Endodermal cell (in vitro differentiated cells): Measurements from ENCODE around the gene SFRP5. TPM values are rescaled to one million over a fixed set of nuclear protein-coding genes. Genes with fewer than 3 reads are reported as not detected.
A peak's percentile ranks its signal among the peaks of the same experiment; 100 is the strongest.

Experiments used
- DNase-seq: peaks from one replicate; pipeline ENCODE4 v3.0.0-alpha.2; 2017
- H3K27ac ChIP-seq: 2 replicates; pipeline ENCODE4 v1.5.1; 2013; ENCODE audit warnings: mild to moderate bottlenecking, low read depth, low read length, moderate library complexity
- H3K27me3 ChIP-seq: 2 replicates; pipeline ENCODE4 v1.6.1; 2013; ENCODE audit warnings: mild to moderate bottlenecking, low read length, moderate library complexity; ENCODE audit not compliant: insufficient read depth, control insufficient read depth, poor library complexity, severe bottlenecking
- H3K36me3 ChIP-seq: 2 replicates; pipeline ENCODE4 v1.7.0; 2013; ENCODE audit warnings: mild to moderate bottlenecking, low read length, moderate library complexity; ENCODE audit not compliant: control insufficient read depth, insufficient read depth
- H3K4me1 ChIP-seq: one replicate; pipeline ENCODE4 v1.7.0; 2013; ENCODE audit warnings: low read length; ENCODE audit not compliant: control insufficient read depth, insufficient read depth
- H3K4me3 ChIP-seq: 2 replicates; pipeline ENCODE4 v1.5.1; 2013; ENCODE audit warnings: mild to moderate bottlenecking, low read length, moderate library complexity
- H3K9ac ChIP-seq: 2 replicates; pipeline ENCODE4 v1.6.1; 2013; ENCODE audit warnings: mild to moderate bottlenecking, low read length, moderate library complexity; ENCODE audit not compliant: poor library complexity, severe bottlenecking; ENCODE audit errors: extremely low read depth
- H3K9me3 ChIP-seq: 2 replicates; pipeline ENCODE4 v1.6.1; 2013; ENCODE audit warnings: mild to moderate bottlenecking, low read length, moderate library complexity; ENCODE audit not compliant: control insufficient read depth
- H3K27ac Mint-ChIP-seq: 2 replicates; pipeline ENCODE4 v1.8.0; 2020; ENCODE audit warnings: mixed read lengths
- H3K27me3 Mint-ChIP-seq: 2 replicates; pipeline ENCODE4 v1.8.0; 2021; ENCODE audit warnings: mild to moderate bottlenecking, mixed read lengths; ENCODE audit not compliant: insufficient read depth
- H3K36me3 Mint-ChIP-seq: 2 replicates; pipeline ENCODE4 v1.8.0; 2020; ENCODE audit warnings: low read depth, mixed read lengths
- H3K4me1 Mint-ChIP-seq: 2 replicates; pipeline ENCODE4 v1.8.0; 2020; ENCODE audit warnings: mixed read lengths
- H3K4me3 Mint-ChIP-seq: 2 replicates; pipeline ENCODE4 v1.8.0; 2020; ENCODE audit warnings: mild to moderate bottlenecking, moderate library complexity, mixed read lengths
- H3K9me3 Mint-ChIP-seq: 2 replicates; pipeline ENCODE4 v1.8.0; 2020; ENCODE audit warnings: mild to moderate bottlenecking, mixed read lengths
- WGBS, 2 experiments: methylation state at CpG; one replicate each; pipeline versions ENCODE4 v1.1.5 to v1.1.7; 2013; ENCODE audit warnings: missing lambda C conversion rate in 2 of 2, mixed read lengths in 1 of 2; ENCODE audit not compliant: insufficient coverage in 1 of 2, insufficient read length in 1 of 2; 5-methylcytosine and 5-hydroxymethylcytosine counted together
- total RNA-seq, 2 donors: library from RNA; stranded (reverse); fragmentation: NEBNext Ultra II Directional in 1 of 2; extraction: Animal tissue kit (Norgen Biotek cat#: 25700) in 1 of 2; gene quantifications; 2 replicates in 1 of 2; 3 replicates in 1 of 2; pipeline ENCODE4 v1.2.1, GENCODE V29; 2021
- TF ChIP-seq, protein P1 (sequence below): fragments of 200-600 bp; sonication (generic); conservative IDR thresholded peaks from 2 replicates; pipeline ENCODE4 v1.5.0; 2021; ENCODE audit warnings: antibody characterized with exemption, mild to moderate bottlenecking

SFRP5 gene
- total RNA-seq, 2 donors from 2014 or later = 1.8 to 2.3 TPM

- TF ChIP-seq, protein P1, sequence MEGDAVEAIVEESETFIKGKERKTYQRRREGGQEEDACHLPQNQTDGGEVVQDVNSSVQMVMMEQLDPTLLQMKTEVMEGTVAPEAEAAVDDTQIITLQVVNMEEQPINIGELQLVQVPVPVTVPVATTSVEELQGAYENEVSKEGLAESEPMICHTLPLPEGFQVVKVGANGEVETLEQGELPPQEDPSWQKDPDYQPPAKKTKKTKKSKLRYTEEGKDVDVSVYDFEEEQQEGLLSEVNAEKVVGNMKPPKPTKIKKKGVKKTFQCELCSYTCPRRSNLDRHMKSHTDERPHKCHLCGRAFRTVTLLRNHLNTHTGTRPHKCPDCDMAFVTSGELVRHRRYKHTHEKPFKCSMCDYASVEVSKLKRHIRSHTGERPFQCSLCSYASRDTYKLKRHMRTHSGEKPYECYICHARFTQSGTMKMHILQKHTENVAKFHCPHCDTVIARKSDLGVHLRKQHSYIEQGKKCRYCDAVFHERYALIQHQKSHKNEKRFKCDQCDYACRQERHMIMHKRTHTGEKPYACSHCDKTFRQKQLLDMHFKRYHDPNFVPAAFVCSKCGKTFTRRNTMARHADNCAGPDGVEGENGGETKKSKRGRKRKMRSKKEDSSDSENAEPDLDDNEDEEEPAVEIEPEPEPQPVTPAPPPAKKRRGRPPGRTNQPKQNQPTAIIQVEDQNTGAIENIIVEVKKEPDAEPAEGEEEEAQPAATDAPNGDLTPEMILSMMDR = peak; percentile 39
- WGBS, 2 experiments = 68 to 100% methylated on average over 1 to 2 of the region's 2 CpGs
- peaks cover 9% of the 10 kb centered on the region for H3K4me1 ChIP-seq
- Mint-ChIP-seq H3K27ac (no peak overlapping the region), H3K9me3 (peaks cover 12% of the 10 kb centered on the region), H3K4me3 (no peak overlapping the region), H3K27me3 (peaks cover 13% of the 10 kb centered on the region), H3K4me1 (peaks cover 20% of the 10 kb centered on the region), H3K36me3 (peaks cover 50% of the 10 kb centered on the region)
- H3K4me3 ChIP-seq = no peak overlapping the region
- no peak for DNase-seq
- H3K9ac ChIP-seq = no peak overlapping the region
- no peak overlapping the region for H3K27ac ChIP-seq
- peaks cover 51% of the 10 kb centered on the region for H3K36me3 ChIP-seq
- H3K27me3 ChIP-seq = peaks cover 11% of the 10 kb centered on the region
- H3K9me3 ChIP-seq = peaks cover 8% of the 10 kb centered on the region
These were observed 31.2 kb downstream of the SFRP5 start for GRCh38 chr10:97740613-97741012.

DNA sequence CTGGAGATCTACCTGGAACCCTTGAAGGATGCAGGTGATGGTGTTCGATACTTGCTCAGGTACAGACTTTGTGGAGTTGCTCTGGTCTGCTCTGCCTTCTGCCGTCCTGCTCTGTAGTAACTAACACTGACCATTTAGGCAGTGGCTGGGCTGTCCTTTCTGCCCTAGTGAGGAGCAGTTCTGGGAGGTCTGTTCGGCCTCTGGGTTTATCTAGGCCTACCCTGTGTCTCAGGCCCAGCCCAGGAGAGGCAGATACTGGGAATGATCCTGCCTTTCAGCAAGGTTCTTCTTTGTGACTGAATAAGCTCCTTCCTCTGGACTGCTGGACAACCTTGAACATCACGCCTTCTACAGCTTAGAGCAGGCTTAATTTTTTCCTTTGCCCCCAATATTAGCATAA is 33.2 kb downstream of the SFRP5 start:
- TF ChIP-seq, protein P1 = no peak
- Histone ChIP-seq H3K9me3 (peaks cover 8% of the 10 kb centered on the region), H3K27me3 (peaks cover 19% of the 10 kb centered on the region), H3K9ac (no peak overlapping the region), H3K4me1 (peaks cover 8% of the 10 kb centered on the region), H3K36me3 (peaks cover 33% of the 10 kb centered on the region), H3K4me3 (peak overlapping the region; percentile 86), H3K27ac (no peak overlapping the region)
- 89 to 91% methylated on average over 3 to 4 of the region's 4 CpGs for WGBS, 2 experiments
- peaks cover 32% of the 10 kb centered on the region for H3K36me3 Mint-ChIP-seq
- peaks cover 20% of the 10 kb centered on the region for H3K4me1 Mint-ChIP-seq
- H3K27ac Mint-ChIP-seq = peak overlapping the region; percentile 84
- peaks cover 31% of the 10 kb centered on the region for H3K27me3 Mint-ChIP-seq
- H3K4me3 Mint-ChIP-seq = peak overlapping the region; percentile 73
- peaks cover 12% of the 10 kb centered on the region for H3K9me3 Mint-ChIP-seq
- DNase-seq = no peak

DNA sequence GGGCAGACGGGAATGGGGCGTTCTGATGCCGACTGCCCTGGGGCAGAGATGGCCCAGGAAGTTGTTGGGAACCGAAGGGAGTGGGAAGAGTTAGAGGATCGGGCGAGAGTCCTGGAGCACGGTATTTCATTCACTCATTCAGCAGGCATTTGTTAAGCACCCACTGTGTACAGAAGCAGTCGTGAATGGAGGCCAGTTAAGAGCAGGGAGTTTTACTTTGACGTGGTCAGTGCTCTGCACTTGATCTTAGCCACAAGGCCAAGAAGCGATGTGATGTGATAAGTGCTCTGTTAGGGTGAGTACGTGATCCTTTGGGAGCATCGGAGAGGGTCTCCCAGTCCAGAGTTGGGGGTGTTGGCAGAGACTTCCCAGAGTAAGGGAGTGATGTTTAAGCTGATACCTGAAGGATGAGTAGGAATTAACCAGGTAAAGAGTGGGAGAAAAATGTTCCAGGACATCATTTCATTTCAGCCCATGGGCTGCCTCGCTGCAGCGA is 34.0 kb downstream of the SFRP5 start:
- Histone ChIP-seq H3K4me3 (peak overlapping the region; percentile 86), H3K4me1 (peaks cover under 1% of the 10 kb centered on the region), H3K36me3 (peaks cover 26% of the 10 kb centered on the region), H3K27ac (no peak overlapping the region), H3K9me3 (peaks cover 8% of the 10 kb centered on the region), H3K27me3 (peaks cover 19% of the 10 kb centered on the region), H3K9ac (peak overlapping the region; percentile 84)
- peaks cover 12% of the 10 kb centered on the region for H3K9me3 Mint-ChIP-seq
- H3K36me3 Mint-ChIP-seq = peaks cover 25% of the 10 kb centered on the region
- H3K4me3 Mint-ChIP-seq = peak overlapping the region; percentile 73
- H3K4me1 Mint-ChIP-seq = peaks cover 20% of the 10 kb centered on the region
- WGBS, 2 experiments = 34 to 38% methylated on average over 8 to 14 of the region's 14 CpGs
- peak overlapping the region; percentile 84 for H3K27ac Mint-ChIP-seq
- peaks cover 36% of the 10 kb centered on the region for H3K27me3 Mint-ChIP-seq
- TF ChIP-seq, protein P1 = no peak
- no peak for DNase-seq
